PC-9 (cell line): ENCODE results near the gene ATRNL1. TPM values are rescaled to one million over a fixed set of nuclear protein-coding genes. Genes with fewer than 3 reads are reported as not detected.

ENCODE experiments used
- BruUV-seq: library from RNA; stranded (reverse); fragments of 400-500 nt; replicated peaks from 2 replicates; lab custom pipeline; 2021; lab: Mats Ljungman, UMichigan
- CTCF ChIA-PET: fragments of 300-600 bp; sonication (Branson Sonifier 250); formaldehyde crosslinking; loops from one replicate; lab custom pipeline; 2022; ENCODE audit warnings: antibody characterized with exemption; lab: Charles Lee
- POLR2A ChIA-PET: fragments of 300-600 bp; sonication (Branson Sonifier 250); formaldehyde crosslinking; loops from one replicate; lab custom pipeline; 2022; ENCODE audit warnings: antibody characterized with exemption; ENCODE audit not compliant: unreplicated experiment; lab: Charles Lee
- DNase-seq, 2 experiments: peaks; one replicate each; pipeline versions ENCODE4 v3.0.0 to v3.0.0-alpha.2; 2015 to 2022; ENCODE audit warnings: mixed read lengths in 1 of 2
- H2AFZ ChIP-seq: fragments of 200-600 bp; sonication (generic); 2 replicates; pipeline ENCODE4 v1.8.1; 2017; ENCODE audit warnings: antibody characterized with exemption
- H3F3A ChIP-seq: fragments of 200-600 bp; sonication (generic); 2 replicates; pipeline ENCODE4 v1.8.1; 2017; ENCODE audit warnings: antibody characterized with exemption, mild to moderate bottlenecking, low read depth; ENCODE audit not compliant: insufficient read depth
- H3K27ac ChIP-seq: fragments of 200-600 bp; sonication (generic); 2 replicates; pipeline ENCODE4 v1.6.1; 2016; ENCODE audit warnings: mixed run types
- H3K27me3 ChIP-seq: fragments of 200-600 bp; sonication (generic); 2 replicates; pipeline ENCODE4 v1.6.1; 2016; ENCODE audit warnings: low read depth, mixed run types; ENCODE audit not compliant: insufficient read depth
- H3K36me3 ChIP-seq: fragments of 200-600 bp; sonication (generic); 2 replicates; pipeline ENCODE4 v1.6.1; 2016; ENCODE audit warnings: low read depth, mixed run types
- H3K4me1 ChIP-seq: fragments of 200-600 bp; sonication (generic); replicated peaks from 2 replicates; pipeline ENCODE4 v1.6.1; 2016; ENCODE audit warnings: mixed run types; ENCODE audit not compliant: insufficient read depth
- H3K4me2 ChIP-seq: fragments of 200-600 bp; sonication (generic); 2 replicates; pipeline ENCODE4 v1.6.1; 2017; ENCODE audit warnings: mixed run types
- H3K4me3 ChIP-seq: fragments of 200-600 bp; sonication (generic); 2 replicates; pipeline ENCODE4 v1.6.1; 2016; ENCODE audit warnings: mixed run types
- H3K79me2 ChIP-seq: fragments of 200-600 bp; sonication (generic); 2 replicates; pipeline ENCODE4 v1.6.1; 2017; ENCODE audit warnings: low read depth, mixed run types
- H3K9me2 ChIP-seq: fragments of 200-600 bp; sonication (generic); 2 replicates; pipeline ENCODE4 v1.8.1; 2017; ENCODE audit warnings: mild to moderate bottlenecking; ENCODE audit not compliant: insufficient read depth
- H3K9me3 ChIP-seq: fragments of 200-600 bp; sonication (generic); 2 replicates; pipeline ENCODE4 v1.8.1; 2016; ENCODE audit warnings: low read depth; ENCODE audit not compliant: insufficient read depth
- H4K20me1 ChIP-seq: fragments of 200-600 bp; sonication (generic); 2 replicates; pipeline ENCODE4 v1.8.1; 2017; ENCODE audit not compliant: insufficient read depth
- CTCF ChIP-seq: fragments of 200-600 bp; sonication (generic); conservative IDR thresholded peaks from 2 replicates; pipeline ENCODE4 v1.6.1; 2017; ENCODE audit warnings: mixed run types, antibody characterized with exemption, mild to moderate bottlenecking, moderate library complexity
- EZH2 ChIP-seq: fragments of 200-600 bp; sonication (generic); IDR thresholded peaks from 2 replicates; pipeline ENCODE4 v1.8.0; 2017; ENCODE audit warnings: antibody characterized with exemption, low read depth
- intact Hi-C: fragments of 100-400 bp; cut with micrococcal nuclease; formaldehyde crosslinking; loops from one replicate; pipeline ENCODE4 v1.10.0; 2022; ENCODE audit not compliant: unreplicated experiment
- total RNA-seq: library from RNA; stranded (reverse); gene quantifications from 2 replicates; pipeline ENCODE4 v1.2.3, GENCODE V29; 2021

The ATRNL1 gene
- total RNA-seq, 1 experiment from 2014 or later, result not detected

GRCh38 chr10:115379064-115379463 is 285.9 kb downstream of the ATRNL1 start:
- H3F3A ChIP-seq, result no peaks in the 10 kb centered on the region
- H3K79me2 ChIP-seq, result no peaks in the 10 kb centered on the region
- no peaks in the 10 kb centered on the region for H3K9me2 ChIP-seq
- intact Hi-C loops, result no loop called here
- ChIA-PET CTCF (no interaction called here), POLR2A (no interaction called here)
- BruUV-seq, result no TSS peak
- H3K9me3 ChIP-seq, result no peaks in the 10 kb centered on the region
- no peak overlapping the region for H3K4me2 ChIP-seq
- no peaks in the 10 kb centered on the region for H3K36me3 ChIP-seq
- no peak overlapping the region for H2AFZ ChIP-seq
- no peak for DNase-seq
- H3K27ac ChIP-seq, result no peak overlapping the region
- TF ChIP-seq EZH2, result no peak
- no peak for TF ChIP-seq CTCF
- H4K20me1 ChIP-seq, result no peaks in the 10 kb centered on the region
- no peak overlapping the region for H3K4me3 ChIP-seq
- no peaks in the 10 kb centered on the region for H3K4me1 ChIP-seq
- no peaks in the 10 kb centered on the region for H3K27me3 ChIP-seq

DNA sequence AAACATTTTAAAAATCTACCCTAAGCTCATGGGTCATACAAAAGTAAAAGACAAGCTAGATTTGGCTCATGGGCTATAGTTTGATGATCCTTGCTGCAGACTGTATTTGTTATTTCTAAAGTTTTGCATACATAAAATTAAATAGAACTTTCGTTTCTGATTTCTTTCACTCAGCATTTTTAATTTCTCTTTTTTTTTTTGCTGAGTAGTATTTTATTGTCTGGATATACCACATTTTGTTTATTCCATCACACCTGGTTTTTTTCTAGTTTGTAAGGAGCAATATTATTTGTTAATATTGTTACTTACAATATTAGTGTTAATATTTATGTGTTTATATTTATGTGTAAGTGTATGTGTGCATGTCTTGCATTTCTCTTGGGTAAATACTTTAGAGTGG is 291.5 kb downstream of the ATRNL1 start:
- ChIA-PET POLR2A (no interaction called here), CTCF (no interaction called here)

GRCh38 chr10:115390607-115391006 is 297.4 kb downstream of the ATRNL1 start:
- Histone ChIP-seq H3K36me3 (no peaks in the 10 kb centered on the region), H3K4me3 (no peak overlapping the region), H4K20me1 (no peaks in the 10 kb centered on the region), H3K4me1 (no peaks in the 10 kb centered on the region), H3K27me3 (no peaks in the 10 kb centered on the region), H3K9me2 (no peaks in the 10 kb centered on the region), H3K9me3 (no peaks in the 10 kb centered on the region), H3K79me2 (no peaks in the 10 kb centered on the region), H3K27ac (no peak overlapping the region), H3F3A (no peaks in the 10 kb centered on the region), H3K4me2 (no peak overlapping the region), H2AFZ (no peak overlapping the region)
- no peak for TF ChIP-seq EZH2
- no peak for TF ChIP-seq CTCF
- intact Hi-C loops, result no loop called here
- ChIA-PET CTCF (no interaction called here), POLR2A (no interaction called here)
- DNase-seq, result no peak
- no TSS peak for BruUV-seq

More for the DNA sequence above, 291.5 kb downstream of the ATRNL1 start:
- Histone ChIP-seq H3K4me2 (no peak overlapping the region), H3F3A (no peaks in the 10 kb centered on the region), H3K36me3 (no peaks in the 10 kb centered on the region), H3K27ac (no peak overlapping the region), H3K4me1 (no peaks in the 10 kb centered on the region), H3K9me3 (no peaks in the 10 kb centered on the region), H3K9me2 (no peaks in the 10 kb centered on the region), H3K27me3 (no peaks in the 10 kb centered on the region), H3K4me3 (no peak overlapping the region), H2AFZ (no peak overlapping the region), H4K20me1 (no peaks in the 10 kb centered on the region), H3K79me2 (no peaks in the 10 kb centered on the region)
- no TSS peak for BruUV-seq
- TF ChIP-seq CTCF (no peak), EZH2 (no peak)
- intact Hi-C loops, result no loop called here
- no peak for DNase-seq
